Duodenal mucosa (tissue), 2 donors: ENCODE results near the gene SPI1.
"Not testable (repeated sequence)": the region's sequence is repeated elsewhere in the genome, so short reads cannot be mapped to it uniquely, and the experiment has no call there.

Source experiments
- H3K27ac ChIP-seq: one replicate; pipeline ENCODE4 v1.7.0; 2013; ENCODE audit warnings: low read depth, low read length
- H3K27me3 ChIP-seq, 2 donors: one replicate each; pipeline ENCODE4 v1.7.0; 2013; ENCODE audit warnings: low read length in 2 of 2, control low read depth in 1 of 2; ENCODE audit not compliant: insufficient read depth in 2 of 2, control insufficient read depth in 1 of 2
- H3K36me3 ChIP-seq, 2 donors: one replicate each; pipeline ENCODE4 v1.7.0; 2013; ENCODE audit warnings: low read length in 2 of 2, control low read depth in 1 of 2; ENCODE audit not compliant: insufficient read depth in 2 of 2, control insufficient read depth in 1 of 2
- H3K4me1 ChIP-seq, 2 donors: one replicate each; pipeline ENCODE4 v1.7.0; 2013; ENCODE audit warnings: low read length in 2 of 2, control low read depth in 1 of 2; ENCODE audit not compliant: insufficient read depth in 2 of 2, control insufficient read depth in 1 of 2
- H3K4me3 ChIP-seq, 2 donors: one replicate each; pipeline ENCODE4 v1.7.0; 2013; ENCODE audit warnings: low read length in 2 of 2, low read depth in 1 of 2
- H3K9ac ChIP-seq, 2 donors: one replicate each; pipeline ENCODE4 v1.7.0; 2013; ENCODE audit warnings: low read length in 2 of 2, low read depth in 1 of 2
- H3K9me3 ChIP-seq, 2 donors: one replicate each; pipeline ENCODE4 v1.7.0; 2013; ENCODE audit warnings: low read length in 2 of 2, control low read depth in 1 of 2; ENCODE audit not compliant: control insufficient read depth in 1 of 2

SPI1 gene

DNA sequence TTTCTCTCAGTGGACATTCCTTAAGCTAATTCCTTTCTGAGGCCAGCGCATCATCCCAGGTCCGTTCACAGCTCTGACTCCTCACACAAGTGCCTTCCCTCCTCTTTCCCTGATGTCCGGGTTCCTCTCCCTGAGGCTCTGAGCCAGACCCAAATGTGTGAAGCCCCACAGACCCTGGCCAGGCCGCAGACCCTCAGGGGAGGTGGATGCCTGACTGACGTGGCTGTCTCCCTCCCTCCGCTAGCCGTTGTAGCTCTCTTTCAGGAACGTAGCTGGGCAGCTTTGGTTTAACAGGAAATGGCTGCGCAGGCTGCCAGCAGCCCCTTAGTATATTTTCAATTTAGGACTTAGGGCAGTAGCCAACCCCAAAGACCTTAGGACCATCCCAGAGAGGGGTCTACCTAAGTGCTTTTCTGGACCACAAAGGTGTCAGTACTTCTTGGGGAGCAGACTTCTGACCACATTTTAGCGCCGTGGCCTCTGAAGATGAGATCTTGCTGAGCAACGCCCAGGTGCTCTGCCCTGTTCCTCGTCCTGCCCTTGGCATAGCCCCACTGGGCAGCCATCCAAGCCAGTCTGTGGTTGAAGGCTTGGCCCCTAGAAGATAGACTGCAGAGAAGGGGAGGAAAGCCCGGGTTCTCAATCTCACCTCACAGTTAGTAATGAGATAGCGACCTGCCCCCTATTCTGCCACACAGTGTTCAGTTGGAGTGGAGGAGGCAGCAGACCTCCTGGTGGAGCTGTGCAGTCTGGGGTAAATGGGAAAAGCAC, 52.9 kb downstream of the SPI1 start:
- no peak overlapping the region for H3K9ac ChIP-seq
- no peaks in the 10 kb centered on the region for H3K9me3 ChIP-seq
- H3K36me3 ChIP-seq = peaks cover 23 to 69% of the 10 kb centered on the region in 2 donors
- no peaks in the 10 kb centered on the region for H3K27me3 ChIP-seq
- H3K27ac ChIP-seq = no peak overlapping the region
- H3K4me3 ChIP-seq = no peak overlapping the region
- no peaks in the 10 kb centered on the region for H3K4me1 ChIP-seq

DNA sequence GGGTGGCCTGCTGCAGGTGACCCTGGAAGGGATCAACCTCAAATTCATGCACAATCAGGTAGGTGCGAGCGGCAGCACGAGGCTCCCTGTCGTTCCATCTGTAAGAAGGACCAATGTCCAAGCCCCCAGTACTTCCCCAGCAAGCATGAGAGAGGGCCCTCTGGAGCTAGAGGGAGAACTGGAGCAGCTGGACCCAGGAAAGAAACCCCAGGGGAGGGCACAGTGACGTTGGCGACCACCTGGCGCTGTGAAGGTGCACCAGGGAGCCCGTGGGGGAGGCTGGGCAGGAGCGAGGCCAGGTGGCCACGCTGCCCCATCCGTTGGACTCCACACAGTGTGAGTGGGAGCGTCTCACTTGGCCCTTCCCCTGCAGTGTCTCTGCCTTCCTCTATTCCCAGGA, 53.8 kb downstream of the SPI1 start:
- Histone ChIP-seq H3K27ac (no peak overlapping the region), H3K9me3 (no peaks in the 10 kb centered on the region), H3K9ac (no peak overlapping the region), H3K36me3 (peaks cover 23 to 64% of the 10 kb centered on the region in 2 donors), H3K4me3 (no peak overlapping the region), H3K27me3 (no peaks in the 10 kb centered on the region), H3K4me1 (no peaks in the 10 kb centered on the region)

DNA sequence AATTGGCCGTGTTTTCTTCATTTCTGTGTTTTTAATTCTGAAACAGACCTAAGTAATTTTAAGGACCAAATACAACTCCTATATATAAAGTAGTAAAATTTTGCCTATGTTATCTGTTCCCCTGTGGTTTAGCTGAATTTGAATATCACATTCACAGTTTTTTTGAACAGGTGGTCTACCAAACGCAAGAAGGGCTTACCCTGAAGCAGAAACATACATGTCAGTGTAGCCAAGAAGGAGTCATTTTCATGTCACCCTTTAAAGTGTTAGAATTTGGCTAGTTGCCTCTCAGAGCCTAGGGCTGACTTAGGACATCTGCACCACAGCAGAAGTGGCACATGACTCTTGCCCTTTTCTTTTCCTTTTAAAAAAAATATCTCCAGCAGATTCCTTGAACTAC, 60.2 kb downstream of the SPI1 start:
- Histone ChIP-seq H3K9ac (no peak overlapping the region), H3K4me3 (no peak overlapping the region), H3K9me3 (no peaks in the 10 kb centered on the region), H3K4me1 (no peaks in the 10 kb centered on the region), H3K36me3 (peaks cover 12 to 56% of the 10 kb centered on the region in 2 donors), H3K27me3 (no peaks in the 10 kb centered on the region), H3K27ac (no peak overlapping the region)

DNA sequence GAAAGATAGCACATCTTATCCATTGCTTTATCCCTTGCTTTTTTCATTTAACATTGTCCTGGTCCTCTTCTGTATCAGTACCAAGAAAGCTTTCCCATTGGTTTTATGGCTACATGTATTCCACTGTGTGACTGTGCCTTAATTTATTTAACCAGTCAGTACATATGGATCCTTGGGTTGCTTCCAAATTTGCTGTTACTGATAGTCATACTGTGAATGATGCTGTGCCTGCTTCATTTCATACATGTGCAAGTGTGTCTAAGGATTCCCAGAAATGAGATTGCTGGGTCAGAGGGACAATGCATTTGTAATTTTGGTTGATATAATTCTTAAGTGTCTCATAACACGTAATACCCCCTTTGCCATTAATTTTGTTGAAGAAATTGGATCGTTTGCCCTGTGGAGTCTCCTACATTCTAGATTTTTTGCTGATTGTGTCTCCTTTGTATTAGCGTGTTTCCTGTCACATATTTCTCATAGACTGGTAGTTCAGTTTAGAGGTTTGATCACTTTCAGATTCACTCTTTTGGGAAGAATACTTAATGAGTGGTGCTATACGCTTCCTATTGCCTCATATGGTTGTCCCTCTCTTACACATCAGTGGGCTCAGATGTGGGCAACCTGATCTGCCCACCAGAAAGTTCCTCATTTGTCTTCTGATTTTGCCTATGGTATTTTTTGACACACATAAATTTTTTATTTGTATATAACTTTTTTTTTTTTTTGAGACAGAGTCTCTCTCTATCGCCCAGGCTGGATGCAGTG, 61.1 kb downstream of the SPI1 start:
- H3K4me3 ChIP-seq = no peak overlapping the region
- H3K36me3 ChIP-seq = peaks cover 12 to 60% of the 10 kb centered on the region in 2 donors

DNA sequence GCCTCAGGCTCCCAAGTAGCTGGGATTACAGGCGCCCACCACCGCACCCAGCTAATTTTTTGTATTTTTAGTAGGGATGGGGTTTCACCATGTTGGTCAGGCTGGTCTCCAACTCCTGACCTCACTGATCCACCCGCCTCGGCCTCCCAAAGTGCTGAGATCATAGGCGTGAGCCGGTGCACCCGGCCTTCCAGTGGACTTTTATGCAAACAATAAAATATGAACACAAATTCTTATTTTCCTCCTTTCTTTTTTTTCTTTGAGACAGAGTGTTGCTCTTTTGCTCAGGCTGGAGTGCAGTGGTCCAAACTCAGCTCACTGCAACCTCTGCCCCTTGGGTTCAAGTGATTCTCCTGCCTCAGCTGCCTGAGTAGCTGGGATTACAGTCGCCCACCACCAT, 61.8 kb downstream of the SPI1 start:
- not testable (repeated sequence) for H3K4me1 ChIP-seq, H3K4me3 ChIP-seq, H3K27ac ChIP-seq, H3K9me3 ChIP-seq, H3K27me3 ChIP-seq, H3K9ac ChIP-seq
- H3K36me3 ChIP-seq = peaks cover 10 to 60% of the 10 kb centered on the region in 2 donors

More for the DNA sequence above, 61.1 kb downstream of the SPI1 start:
- Histone ChIP-seq H3K9me3 (no peaks in the 10 kb centered on the region), H3K4me1 (no peaks in the 10 kb centered on the region), H3K27me3 (no peaks in the 10 kb centered on the region), H3K9ac (no peak overlapping the region), H3K27ac (no peak overlapping the region)

DNA sequence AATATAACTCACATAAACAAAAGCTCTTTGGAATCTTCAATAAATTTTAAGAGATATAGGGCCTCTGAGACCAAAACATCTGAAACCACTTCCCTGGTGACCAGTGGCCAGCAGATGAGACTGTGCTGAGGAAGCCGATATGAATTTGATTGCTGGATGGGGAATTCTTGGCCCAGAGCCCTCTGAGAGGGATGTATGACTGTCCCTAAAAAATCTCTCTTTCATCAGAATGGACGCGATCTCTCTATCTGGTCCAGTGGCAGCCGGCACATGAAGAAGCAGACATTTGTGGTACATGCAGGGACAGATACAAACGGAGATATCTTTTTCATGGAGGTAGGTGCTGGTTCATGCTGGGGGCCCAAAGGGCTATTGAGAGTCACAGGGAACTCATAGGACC, 63.4 kb downstream of the SPI1 start:
- Histone ChIP-seq H3K9me3 (no peaks in the 10 kb centered on the region), H3K9ac (no peak overlapping the region), H3K4me3 (no peak overlapping the region), H3K27me3 (no peaks in the 10 kb centered on the region), H3K36me3 (peaks cover 16 to 70% of the 10 kb centered on the region in 2 donors), H3K4me1 (no peaks in the 10 kb centered on the region), H3K27ac (no peak overlapping the region)

DNA sequence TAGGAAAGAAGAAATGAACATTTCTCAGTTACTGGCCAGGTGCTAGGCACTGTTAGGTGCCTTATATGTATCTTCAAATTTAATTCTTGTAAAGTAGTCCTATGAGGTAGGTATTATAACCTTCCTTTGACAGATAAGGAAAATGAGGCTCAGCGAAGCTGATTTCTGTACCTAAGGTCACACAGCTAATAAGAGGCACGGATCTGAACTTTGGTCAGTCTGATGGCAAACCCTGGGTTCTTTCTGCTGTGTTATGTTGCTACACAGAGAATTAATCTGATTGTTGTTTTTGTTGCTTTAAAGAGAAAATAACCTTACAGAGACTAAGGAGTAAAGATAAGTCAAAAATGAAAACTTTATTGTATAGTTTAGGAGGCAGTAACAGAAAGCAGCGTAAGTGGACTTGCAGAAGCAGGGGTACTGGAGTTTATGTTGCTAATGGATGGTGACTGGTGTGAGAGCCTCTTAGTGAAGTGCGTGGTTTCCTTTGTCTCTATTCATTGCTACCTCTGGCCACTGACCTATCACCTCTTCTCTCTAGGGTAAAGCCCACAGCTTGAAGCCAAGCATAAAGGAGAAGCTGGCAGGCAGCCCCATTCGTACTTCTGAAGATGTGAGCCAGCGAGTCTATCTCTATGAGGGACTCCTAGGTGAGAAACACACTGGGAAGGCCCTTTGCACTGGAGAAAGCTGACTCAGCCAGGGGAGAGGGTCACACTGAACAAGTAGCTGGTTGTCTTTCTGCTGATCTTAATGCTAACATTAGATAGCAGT, 70.1 kb downstream of the SPI1 start:
- H3K27ac ChIP-seq = no peak overlapping the region
- H3K27me3 ChIP-seq = no peaks in the 10 kb centered on the region
- H3K4me1 ChIP-seq = no peaks in the 10 kb centered on the region
- no peaks in the 10 kb centered on the region for H3K9me3 ChIP-seq
- no peak overlapping the region for H3K9ac ChIP-seq
- H3K4me3 ChIP-seq = no peak overlapping the region
- H3K36me3 ChIP-seq = peaks cover 39 to 87% of the 10 kb centered on the region in 2 donors

DNA sequence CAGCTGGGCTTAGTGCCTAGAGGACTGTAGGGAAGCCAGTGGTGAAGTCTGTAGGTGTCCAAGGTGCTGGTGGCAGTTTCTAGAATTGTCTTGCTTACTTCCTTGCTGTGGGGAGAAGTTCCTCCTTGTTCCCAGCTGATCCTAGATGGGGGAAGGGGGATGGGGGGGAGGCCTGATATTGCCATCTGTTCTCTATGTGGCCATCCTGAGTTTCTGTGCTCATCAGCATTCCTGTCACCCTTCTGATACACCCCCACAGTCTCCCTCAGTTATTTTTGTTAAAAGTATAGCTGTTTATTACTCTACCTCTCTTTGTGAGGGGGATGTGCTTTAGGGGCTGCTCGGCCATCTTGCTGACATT, 71.9 kb downstream of the SPI1 start:
- Histone ChIP-seq H3K36me3 (peaks cover 41 to 86% of the 10 kb centered on the region in 2 donors), H3K27ac (no peak overlapping the region), H3K27me3 (no peaks in the 10 kb centered on the region), H3K4me1 (no peaks in the 10 kb centered on the region), H3K9ac (no peak overlapping the region), H3K4me3 (no peak overlapping the region), H3K9me3 (no peaks in the 10 kb centered on the region)

DNA sequence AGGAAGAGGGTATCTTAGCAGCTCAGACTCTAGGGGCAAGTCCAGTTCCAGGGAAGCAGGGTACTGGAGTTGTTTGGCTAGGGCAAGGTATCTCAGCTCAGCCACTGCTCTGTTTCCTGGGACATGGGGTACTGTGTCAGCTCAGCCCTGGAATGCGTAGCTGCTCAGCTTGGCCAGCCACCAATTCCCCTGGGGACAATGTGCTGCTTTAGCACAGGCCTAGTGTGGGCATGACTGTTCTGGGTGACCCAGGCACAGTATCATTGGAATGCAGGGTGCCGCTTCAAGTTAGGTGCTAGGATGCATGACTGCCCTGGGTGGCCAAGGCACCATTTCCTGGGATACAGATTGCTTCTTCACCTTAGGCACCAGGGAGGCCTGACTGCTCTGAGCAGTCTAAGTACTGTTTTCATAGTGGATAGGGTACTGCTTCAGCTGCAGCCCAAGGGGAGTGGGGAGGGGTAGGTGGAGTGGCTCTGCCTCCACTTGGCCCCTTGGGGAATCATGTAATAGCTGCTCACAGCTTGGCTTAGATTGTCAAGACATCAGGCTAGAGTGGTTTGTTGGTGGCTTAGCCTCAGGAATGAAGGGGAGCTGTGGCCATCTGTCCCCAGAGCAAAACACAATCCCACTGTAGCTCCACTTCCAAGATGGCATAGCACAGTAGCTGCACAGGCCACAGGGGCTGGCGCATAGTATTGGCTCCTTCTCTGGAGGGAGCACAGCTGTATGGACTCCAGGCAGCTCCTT, 72.4 kb downstream of the SPI1 start:
- Histone ChIP-seq H3K27ac (no peak overlapping the region), H3K36me3 (peaks cover 35 to 84% of the 10 kb centered on the region in 2 donors), H3K9me3 (no peaks in the 10 kb centered on the region), H3K9ac (no peak overlapping the region), H3K4me3 (no peak overlapping the region), H3K27me3 (no peaks in the 10 kb centered on the region), H3K4me1 (no peaks in the 10 kb centered on the region)
